ENCODE results near the gene CDADC1. TPM values are rescaled to one million over a fixed set of nuclear protein-coding genes. Genes with fewer than 3 reads are reported as not detected.

Gene CDADC1
- total and polyA plus RNA-seq, 4 donors = 3.0 to 6.1 (median 4.5) TPM

- TF ChIP-seq RXRA (IDR thresholded peaks at IDR 0.05) = no peak
- no peak for TF ChIP-seq SP1 (IDR thresholded peaks at IDR 0.05)
- no peak for TF ChIP-seq ATF3 (IDR thresholded peaks at IDR 0.05)
- TF ChIP-seq, protein P1, sequence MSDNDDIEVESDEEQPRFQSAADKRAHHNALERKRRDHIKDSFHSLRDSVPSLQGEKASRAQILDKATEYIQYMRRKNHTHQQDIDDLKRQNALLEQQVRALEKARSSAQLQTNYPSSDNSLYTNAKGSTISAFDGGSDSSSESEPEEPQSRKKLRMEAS (IDR thresholded peaks at IDR 0.05) = no peak
- no peak for TF ChIP-seq HNF4G (IDR thresholded peaks at IDR 0.05)
- TF ChIP-seq JUND (IDR thresholded peaks at IDR 0.05) = no peak
- no peak for TF ChIP-seq YY1 (IDR thresholded peaks at IDR 0.05)
- TF ChIP-seq RAD21 (IDR thresholded peaks at IDR 0.05) = no peak
- TF ChIP-seq, protein P2, sequence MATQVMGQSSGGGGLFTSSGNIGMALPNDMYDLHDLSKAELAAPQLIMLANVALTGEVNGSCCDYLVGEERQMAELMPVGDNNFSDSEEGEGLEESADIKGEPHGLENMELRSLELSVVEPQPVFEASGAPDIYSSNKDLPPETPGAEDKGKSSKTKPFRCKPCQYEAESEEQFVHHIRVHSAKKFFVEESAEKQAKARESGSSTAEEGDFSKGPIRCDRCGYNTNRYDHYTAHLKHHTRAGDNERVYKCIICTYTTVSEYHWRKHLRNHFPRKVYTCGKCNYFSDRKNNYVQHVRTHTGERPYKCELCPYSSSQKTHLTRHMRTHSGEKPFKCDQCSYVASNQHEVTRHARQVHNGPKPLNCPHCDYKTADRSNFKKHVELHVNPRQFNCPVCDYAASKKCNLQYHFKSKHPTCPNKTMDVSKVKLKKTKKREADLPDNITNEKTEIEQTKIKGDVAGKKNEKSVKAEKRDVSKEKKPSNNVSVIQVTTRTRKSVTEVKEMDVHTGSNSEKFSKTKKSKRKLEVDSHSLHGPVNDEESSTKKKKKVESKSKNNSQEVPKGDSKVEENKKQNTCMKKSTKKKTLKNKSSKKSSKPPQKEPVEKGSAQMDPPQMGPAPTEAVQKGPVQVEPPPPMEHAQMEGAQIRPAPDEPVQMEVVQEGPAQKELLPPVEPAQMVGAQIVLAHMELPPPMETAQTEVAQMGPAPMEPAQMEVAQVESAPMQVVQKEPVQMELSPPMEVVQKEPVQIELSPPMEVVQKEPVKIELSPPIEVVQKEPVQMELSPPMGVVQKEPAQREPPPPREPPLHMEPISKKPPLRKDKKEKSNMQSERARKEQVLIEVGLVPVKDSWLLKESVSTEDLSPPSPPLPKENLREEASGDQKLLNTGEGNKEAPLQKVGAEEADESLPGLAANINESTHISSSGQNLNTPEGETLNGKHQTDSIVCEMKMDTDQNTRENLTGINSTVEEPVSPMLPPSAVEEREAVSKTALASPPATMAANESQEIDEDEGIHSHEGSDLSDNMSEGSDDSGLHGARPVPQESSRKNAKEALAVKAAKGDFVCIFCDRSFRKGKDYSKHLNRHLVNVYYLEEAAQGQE (IDR thresholded peaks at IDR 0.05) = no peak
- TF ChIP-seq ZBTB33 (IDR thresholded peaks at IDR 0.05) = no peak
- no peak for TF ChIP-seq TAF1 (conservative IDR thresholded peaks at IDR 0.05)
- TF ChIP-seq NR2F2 (IDR thresholded peaks at IDR 0.05) = no peak
- TF ChIP-seq EGR1 (IDR thresholded peaks at IDR 0.05; ENCODE audit: low read depth in 2 of 2) = no peak
- no peak for TF ChIP-seq GABPA (IDR thresholded peaks at IDR 0.05 in 1 of 2, conservative IDR thresholded peaks at IDR 0.05 in 1 of 2)
- TF ChIP-seq CTCF (IDR thresholded peaks at IDR 0.05; ENCODE audit: low read depth, low read length, missing input control) = no peak
- H3K36me3 ChIP-seq (ENCODE audit: control insufficient read depth in 4 of 4, insufficient read depth in 3 of 4, low read depth in 1 of 4, low read length in 3 of 4) = no peaks in the 10 kb centered on the region
- no peak overlapping the region for H3K27ac ChIP-seq (ENCODE audit: low read depth in 1 of 2, low read length in 2 of 2)
- H3K9ac ChIP-seq (ENCODE audit: low read depth in 1 of 2, low read length in 2 of 2) = no peak overlapping the region
- no peaks in the 10 kb centered on the region for H3K9me3 ChIP-seq (ENCODE audit: control insufficient read depth in 4 of 4, low read length in 3 of 4)
- no peaks in the 10 kb centered on the region for H3K27me3 ChIP-seq (ENCODE audit: control insufficient read depth in 4 of 4, insufficient read depth in 4 of 4, low read length in 3 of 4)
- H3K4me3 ChIP-seq (ENCODE audit: low read depth in 1 of 3, low read length in 3 of 3) = no peak overlapping the region
- no peak for DNase-seq (ENCODE audit: low spot score)
- WGBS = 95% methylated on average over 2 of the region's 2 CpGs
- H3K4me1 ChIP-seq (ENCODE audit: control insufficient read depth in 4 of 4, insufficient read depth in 4 of 4, low read length in 3 of 4) = peaks cover 0 to 3% (median 2%) of the 10 kb centered on the region in 4 donors
Observed at GRCh38 chr13:49320975-49321374, 73.2 kb downstream of the CDADC1 start.

DNA sequence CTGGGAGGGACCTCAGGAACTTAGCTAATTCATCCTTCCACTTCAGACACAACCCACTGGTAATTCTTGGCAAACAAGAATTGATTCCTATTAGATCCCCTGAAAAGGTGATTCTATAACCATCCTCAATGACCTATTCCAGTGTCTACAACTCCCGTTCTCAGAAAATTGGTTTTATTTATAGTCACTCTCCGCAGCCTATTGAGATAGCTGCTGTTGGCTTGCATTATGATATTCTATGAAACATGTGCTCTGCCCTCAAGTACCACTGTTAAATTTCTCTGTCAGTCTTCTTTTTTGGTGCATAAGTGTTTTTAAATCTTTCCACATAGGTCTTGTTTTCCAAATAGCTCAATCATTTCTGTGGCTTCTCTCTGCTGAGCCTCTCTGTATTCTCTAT, 75.0 kb downstream of the CDADC1 start:
- Histone ChIP-seq H3K27ac (ENCODE audit: low read depth in 1 of 2, low read length in 2 of 2) (no peak overlapping the region), H3K27me3 (ENCODE audit: control insufficient read depth in 4 of 4, insufficient read depth in 4 of 4, low read length in 3 of 4) (no peaks in the 10 kb centered on the region), H3K36me3 (ENCODE audit: control insufficient read depth in 4 of 4, insufficient read depth in 3 of 4, low read depth in 1 of 4, low read length in 3 of 4) (no peaks in the 10 kb centered on the region), H3K9ac (ENCODE audit: low read depth in 1 of 2, low read length in 2 of 2) (no peak overlapping the region), H3K4me1 (ENCODE audit: control insufficient read depth in 4 of 4, insufficient read depth in 4 of 4, low read length in 3 of 4) (peaks cover 0 to 19% (median 15%) of the 10 kb centered on the region in 4 donors), H3K4me3 (ENCODE audit: low read depth in 1 of 3, low read length in 3 of 3) (no peak overlapping the region), H3K9me3 (ENCODE audit: control insufficient read depth in 4 of 4, low read length in 3 of 4) (no peaks in the 10 kb centered on the region)
- WGBS = over 99% methylated on average over 2 of the region's 2 CpGs
- no peak for DNase-seq (ENCODE audit: low spot score)
- TF ChIP-seq TAF1 (conservative IDR thresholded peaks at IDR 0.05) (no peak), SP1 (IDR thresholded peaks at IDR 0.05) (no peak), YY1 (IDR thresholded peaks at IDR 0.05) (no peak), RXRA (IDR thresholded peaks at IDR 0.05) (no peak), ZBTB33 (IDR thresholded peaks at IDR 0.05) (no peak), JUND (IDR thresholded peaks at IDR 0.05) (no peak), EGR1 (IDR thresholded peaks at IDR 0.05; ENCODE audit: low read depth in 2 of 2) (no peak), RAD21 (IDR thresholded peaks at IDR 0.05) (no peak), CTCF (IDR thresholded peaks at IDR 0.05; ENCODE audit: low read depth, low read length, missing input control) (no peak), FOXA1 (IDR thresholded peaks at IDR 0.05) (no peak), HNF4A (conservative IDR thresholded peaks at IDR 0.05) (no peak), ATF3 (IDR thresholded peaks at IDR 0.05) (no peak)
- TF ChIP-seq, protein P1 (IDR thresholded peaks at IDR 0.05) = no peak
